ENCODE measurements around the gene HOXA6. TPM values are rescaled to one million over a fixed set of nuclear protein-coding genes. Genes with fewer than 3 reads are reported as not detected.

Gene HOXA6
- polyA plus RNA-seq (ENCODE audit: insufficient read length): 5.6 TPM

- DNase-seq: no peak
These were observed at the start of gene HOXA6 for GRCh38 chr7:27147199-27148030. Gene HOXA6 (minus strand): TSS chr7:27147774. CDS start chr7:27147749, 25 bp downstream.

- DNase-seq: no peak
These were observed 48.8 kb upstream of the HOXA6 start for GRCh38 chr7:27196287-27196767.

- no peak for DNase-seq
These were observed 47.3 kb upstream of the HOXA6 start for GRCh38 chr7:27194686-27195379.

GRCh38 chr7:27194002-27194352 lies 46.4 kb upstream of the HOXA6 start:
- DNase-seq: no peak

GRCh38 chr7:27193335-27194001 lies 45.9 kb upstream of the HOXA6 start:
- no peak for DNase-seq

- no peak for DNase-seq
These were observed 45.2 kb upstream of the HOXA6 start for GRCh38 chr7:27192546-27193334.

GRCh38 chr7:27191833-27192545 lies 44.4 kb upstream of the HOXA6 start:
- no peak for DNase-seq

GRCh38 chr7:27191161-27191731 lies 43.7 kb upstream of the HOXA6 start:
- DNase-seq: no peak

- no peak for DNase-seq
These were observed 42.6 kb upstream of the HOXA6 start for GRCh38 chr7:27189997-27190748.

- DNase-seq: no peak
These were observed 41.9 kb upstream of the HOXA6 start for GRCh38 chr7:27189295-27189996.

- DNase-seq: no peak
These were observed 41.1 kb upstream of the HOXA6 start for GRCh38 chr7:27188386-27189294.

- DNase-seq: no peak
These were observed 40.2 kb upstream of the HOXA6 start for GRCh38 chr7:27187475-27188385.

GRCh38 chr7:27186668-27187474 lies 39.3 kb upstream of the HOXA6 start:
- DNase-seq: no peak

GRCh38 chr7:27185854-27186667 lies 38.5 kb upstream of the HOXA6 start:
- DNase-seq: no peak

- DNase-seq: no peak
These were observed 37.7 kb upstream of the HOXA6 start, which contains the start of gene HOXA11 for GRCh38 chr7:27185013-27185853. Gene HOXA11 (minus strand): TSS chr7:27185232. CDS start chr7:27185144, 88 bp downstream.
